ENCODE measurements around the gene BYSL. TPM values are rescaled to one million over a fixed set of nuclear protein-coding genes. Genes with fewer than 3 reads are reported as not detected.

BYSL gene
- total and polyA plus RNA-seq, 9 donors: 12.2 to 45.7 (median 39.0) TPM

GRCh38 chr6:41884957-41885356 is 36.3 kb upstream of the BYSL start:
- H3K4me1 ChIP-seq (ENCODE audit: control insufficient read depth, insufficient read depth, low read length): peaks cover 3% of the 10 kb centered on the region
- no CpG with 5 or more reads among the region's 5 CpGs for whole genome bisulfite sequencing (ENCODE audit: insufficient coverage)
- no peaks in the 10 kb centered on the region for H3K36me3 ChIP-seq (ENCODE audit: control insufficient read depth, insufficient read depth, low read length)
- no peak for DNase-seq
- H3K4me3 ChIP-seq (ENCODE audit: low read length): no peak overlapping the region
- H3K9me3 ChIP-seq (replicated peaks; ENCODE audit: control insufficient read depth, low read depth, low read length): no peaks in the 10 kb centered on the region
- H3K27ac ChIP-seq (ENCODE audit: low read length): no peak overlapping the region
- no peaks in the 10 kb centered on the region for H3K27me3 ChIP-seq (ENCODE audit: control insufficient read depth, insufficient read depth, low read length)

- H3K36me3 ChIP-seq (ENCODE audit: control insufficient read depth, insufficient read depth, low read length): no peaks in the 10 kb centered on the region
- no peak for DNase-seq
- no peak overlapping the region for H3K4me3 ChIP-seq (ENCODE audit: low read length)
- H3K27ac ChIP-seq (ENCODE audit: low read length): no peak overlapping the region
- no CpG with 5 or more reads among the region's 1 CpG for WGBS (ENCODE audit: insufficient coverage)
- H3K9me3 ChIP-seq (replicated peaks; ENCODE audit: control insufficient read depth, low read depth, low read length): no peaks in the 10 kb centered on the region
- peaks cover 3% of the 10 kb centered on the region for H3K4me1 ChIP-seq (ENCODE audit: control insufficient read depth, insufficient read depth, low read length)
- no peaks in the 10 kb centered on the region for H3K27me3 ChIP-seq (ENCODE audit: control insufficient read depth, insufficient read depth, low read length)
These were observed 35.4 kb upstream of the BYSL start for GRCh38 chr6:41885930-41886329.

DNA sequence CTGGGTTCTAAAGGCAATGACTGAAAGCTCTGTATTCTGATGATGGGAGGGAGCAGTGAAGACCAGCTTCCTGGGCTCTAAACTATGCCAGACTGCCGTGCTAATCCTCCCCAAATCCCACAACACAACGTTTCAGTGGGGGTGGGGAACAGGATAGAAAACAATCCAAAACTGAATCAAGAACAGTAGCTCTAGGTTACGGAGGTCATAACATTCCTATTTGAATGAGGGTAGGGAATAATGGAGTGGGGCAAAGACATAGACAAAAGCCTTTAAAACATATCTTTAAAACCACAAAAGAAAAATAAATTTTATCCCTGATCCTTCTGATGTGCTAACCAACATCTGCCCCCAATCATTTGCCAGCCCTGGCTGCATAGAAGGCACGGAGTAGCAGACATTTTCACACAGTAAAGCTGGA is 34.0 kb upstream of the BYSL start:
- no peaks in the 10 kb centered on the region for H3K27me3 ChIP-seq (ENCODE audit: control insufficient read depth, insufficient read depth, low read length)
- no peak for DNase-seq
- no peak overlapping the region for H3K27ac ChIP-seq (ENCODE audit: low read length)
- peaks cover 3% of the 10 kb centered on the region for H3K4me1 ChIP-seq (ENCODE audit: control insufficient read depth, insufficient read depth, low read length)
- H3K36me3 ChIP-seq (ENCODE audit: control insufficient read depth, insufficient read depth, low read length): no peaks in the 10 kb centered on the region
- H3K9me3 ChIP-seq (replicated peaks; ENCODE audit: control insufficient read depth, low read depth, low read length): no peaks in the 10 kb centered on the region
- WGBS (ENCODE audit: insufficient coverage): no CpG with 5 or more reads among the region's 4 CpGs
- H3K4me3 ChIP-seq (ENCODE audit: low read length): no peak overlapping the region

- Histone ChIP-seq H3K4me3 (ENCODE audit: low read length) (no peak overlapping the region), H3K27me3 (ENCODE audit: control insufficient read depth, insufficient read depth, low read length) (peaks cover 2% of the 10 kb centered on the region), H3K9me3 (replicated peaks; ENCODE audit: control insufficient read depth, low read depth, low read length) (no peaks in the 10 kb centered on the region), H3K4me1 (ENCODE audit: control insufficient read depth, insufficient read depth, low read length) (peaks cover 14% of the 10 kb centered on the region), H3K27ac (ENCODE audit: low read length) (no peak overlapping the region), H3K36me3 (ENCODE audit: control insufficient read depth, insufficient read depth, low read length) (no peaks in the 10 kb centered on the region)
- no peak for DNase-seq
- 46% methylated on average over 1 of the region's 4 CpGs for WGBS (ENCODE audit: insufficient coverage)
These were observed 28.3 kb upstream of the BYSL start for GRCh38 chr6:41892921-41893564.

GRCh38 chr6:41894366-41895299 is 26.7 kb upstream of the BYSL start:
- Histone ChIP-seq H3K36me3 (ENCODE audit: control insufficient read depth, insufficient read depth, low read length) (no peaks in the 10 kb centered on the region), H3K27ac (ENCODE audit: low read length) (peak overlapping the region; percentile 59), H3K4me3 (ENCODE audit: low read length) (peak overlapping the region; percentile 91), H3K27me3 (ENCODE audit: control insufficient read depth, insufficient read depth, low read length) (peaks cover 2% of the 10 kb centered on the region), H3K4me1 (ENCODE audit: control insufficient read depth, insufficient read depth, low read length) (peaks cover 14% of the 10 kb centered on the region), H3K9me3 (replicated peaks; ENCODE audit: control insufficient read depth, low read depth, low read length) (no peaks in the 10 kb centered on the region)
- WGBS (ENCODE audit: insufficient coverage): under 1% methylated on average over 25 of the region's 56 CpGs
- peak; percentile 22 for DNase-seq

DNA sequence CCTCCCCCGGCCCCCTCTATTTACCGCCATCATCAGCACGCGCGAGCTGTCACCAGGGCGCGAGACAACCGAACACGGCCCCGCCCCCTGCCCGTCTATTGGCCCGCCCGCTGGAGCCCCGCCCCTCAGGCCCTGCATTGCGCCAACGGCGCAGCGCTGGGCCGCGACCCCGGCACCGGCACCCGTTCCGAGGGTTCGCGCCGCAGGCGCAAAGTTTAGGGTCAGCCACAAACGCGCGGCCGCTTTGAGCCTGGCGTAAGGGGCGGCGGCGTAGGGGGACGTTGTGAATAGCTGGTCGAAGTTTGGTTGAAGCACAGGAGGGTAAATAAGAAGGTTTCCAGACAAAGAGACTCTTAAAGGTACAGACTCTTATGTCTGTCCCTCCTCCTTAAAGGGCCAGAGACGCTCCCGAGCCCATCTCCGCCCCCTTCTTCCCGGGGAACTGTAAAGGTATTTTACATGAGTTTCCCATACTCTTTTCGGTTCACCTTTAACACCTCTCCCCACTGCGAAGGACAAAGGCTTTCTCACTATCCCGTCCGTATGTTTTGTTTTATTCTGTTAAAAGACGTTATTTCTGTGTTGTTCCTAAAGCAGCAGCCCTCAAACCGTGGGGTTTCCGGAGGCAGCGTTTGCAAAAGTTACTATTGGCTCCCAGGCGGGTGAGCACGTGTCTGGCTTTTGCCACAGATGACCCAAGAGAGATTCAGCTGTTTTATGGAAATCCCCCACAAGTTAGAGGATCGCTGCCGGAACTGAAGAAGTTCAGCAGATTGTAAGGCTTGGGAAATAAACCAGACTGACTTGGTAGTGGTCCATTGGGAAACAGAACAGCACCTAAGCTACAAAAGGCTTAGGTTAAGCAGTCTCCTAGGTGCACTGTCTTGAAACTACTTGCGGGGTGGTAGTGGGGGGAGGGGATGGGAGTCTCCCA is 25.7 kb upstream of the BYSL start, which contains the start of gene USP49:
USP49 (minus strand) TSS at position 76 of the 934 bp plus-strand sequence. CDS start 88,392 bp downstream, outside the sequence.
- peak; percentile 95 for DNase-seq
- H3K36me3 ChIP-seq (ENCODE audit: control insufficient read depth, insufficient read depth, low read length): peaks cover 5% of the 10 kb centered on the region
- H3K27me3 ChIP-seq (ENCODE audit: control insufficient read depth, insufficient read depth, low read length): peaks cover 2% of the 10 kb centered on the region
- peaks cover 14% of the 10 kb centered on the region for H3K4me1 ChIP-seq (ENCODE audit: control insufficient read depth, insufficient read depth, low read length)
- peak within 1 kb of the TSS; percentile 93 for H3K27ac ChIP-seq (ENCODE audit: low read length)
- no peaks in the 10 kb centered on the region for H3K9me3 ChIP-seq (replicated peaks; ENCODE audit: control insufficient read depth, low read depth, low read length)
- under 1% methylated on average over 40 of the region's 55 CpGs for WGBS (ENCODE audit: insufficient coverage)
- H3K4me3 ChIP-seq (ENCODE audit: low read length): peak within 1 kb of the TSS; percentile 91

DNA sequence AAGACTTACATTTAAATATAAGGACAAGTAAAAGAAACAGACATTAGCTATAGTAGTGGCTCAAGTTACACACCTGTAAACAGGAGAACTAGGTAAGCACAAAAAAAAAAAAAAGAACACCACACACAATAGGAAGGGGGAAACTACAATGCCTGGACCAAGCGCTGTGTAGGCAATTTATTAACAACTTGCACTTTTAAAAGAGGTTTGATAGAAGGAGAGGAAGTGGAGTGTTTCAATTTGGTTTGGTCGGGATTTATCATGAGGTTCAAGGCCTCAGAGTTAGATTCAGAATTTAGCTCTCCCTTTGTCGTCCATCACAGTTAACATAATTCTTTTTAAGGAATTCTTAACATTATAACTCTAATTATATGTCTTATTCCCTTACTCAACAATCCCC is 25.0 kb upstream of the BYSL start:
- Histone ChIP-seq H3K27me3 (ENCODE audit: control insufficient read depth, insufficient read depth, low read length) (peaks cover 2% of the 10 kb centered on the region), H3K4me1 (ENCODE audit: control insufficient read depth, insufficient read depth, low read length) (peaks cover 14% of the 10 kb centered on the region), H3K9me3 (replicated peaks; ENCODE audit: control insufficient read depth, low read depth, low read length) (no peaks in the 10 kb centered on the region), H3K36me3 (ENCODE audit: control insufficient read depth, insufficient read depth, low read length) (peaks cover 6% of the 10 kb centered on the region), H3K4me3 (ENCODE audit: low read length) (no peak overlapping the region), H3K27ac (ENCODE audit: low read length) (peak overlapping the region; percentile 93)
- DNase-seq: no peak
- no CpG with 5 or more reads among the region's 3 CpGs for WGBS (ENCODE audit: insufficient coverage)

- no CpG with 5 or more reads among the region's 1 CpG for WGBS (ENCODE audit: insufficient coverage)
- no peak overlapping the region for H3K4me3 ChIP-seq (ENCODE audit: low read length)
- H3K27ac ChIP-seq (ENCODE audit: low read length): no peak overlapping the region
- no peak for DNase-seq
- peaks cover 2% of the 10 kb centered on the region for H3K4me1 ChIP-seq (ENCODE audit: control insufficient read depth, insufficient read depth, low read length)
- H3K36me3 ChIP-seq (ENCODE audit: control insufficient read depth, insufficient read depth, low read length): peaks cover 24% of the 10 kb centered on the region
- no peaks in the 10 kb centered on the region for H3K27me3 ChIP-seq (ENCODE audit: control insufficient read depth, insufficient read depth, low read length)
- no peaks in the 10 kb centered on the region for H3K9me3 ChIP-seq (replicated peaks; ENCODE audit: control insufficient read depth, low read depth, low read length)
These were observed 20.4 kb upstream of the BYSL start for GRCh38 chr6:41900861-41901260.

- H3K27me3 ChIP-seq (ENCODE audit: control insufficient read depth, insufficient read depth, low read length): no peaks in the 10 kb centered on the region
- peaks cover 34% of the 10 kb centered on the region for H3K36me3 ChIP-seq (ENCODE audit: control insufficient read depth, insufficient read depth, low read length)
- no peak overlapping the region for H3K27ac ChIP-seq (ENCODE audit: low read length)
- no peak for DNase-seq
- no peaks in the 10 kb centered on the region for H3K9me3 ChIP-seq (replicated peaks; ENCODE audit: control insufficient read depth, low read depth, low read length)
- H3K4me3 ChIP-seq (ENCODE audit: low read length): no peak overlapping the region
- H3K4me1 ChIP-seq (ENCODE audit: control insufficient read depth, insufficient read depth, low read length): no peaks in the 10 kb centered on the region
- WGBS (ENCODE audit: insufficient coverage): 100% methylated on average over 1 of the region's 1 CpG
These were observed 19.3 kb upstream of the BYSL start for GRCh38 chr6:41901882-41902519.
